Nephron (organoid): ENCODE measurements around the gene SCFD1.
"Not testable (repeated sequence)": the region's sequence is repeated elsewhere in the genome, so short reads cannot be mapped to it uniquely, and the experiment has no call there.

Experiments
- H3K27ac Mint-ChIP-seq, 3 experiments: 2 replicates each; pipeline ENCODE4 v1.8.0; 2020; ENCODE audit warnings: mixed read lengths in 3 of 3, mild to moderate bottlenecking in 2 of 3, moderate library complexity in 1 of 3
- H3K27me3 Mint-ChIP-seq: 2 replicates; pipeline ENCODE4 v1.8.0; 2021; ENCODE audit warnings: low read depth, mild to moderate bottlenecking, moderate library complexity, mixed read lengths
- H3K36me3 Mint-ChIP-seq: 2 replicates; pipeline ENCODE4 v1.8.0; 2020; ENCODE audit warnings: low read depth, mixed read lengths
- H3K4me1 Mint-ChIP-seq: 2 replicates; pipeline ENCODE4 v1.8.0; 2020; ENCODE audit warnings: mixed read lengths
- H3K4me3 Mint-ChIP-seq, 3 experiments: 2 replicates each; pipeline ENCODE4 v1.8.0; 2020; ENCODE audit warnings: mild to moderate bottlenecking in 3 of 3, mixed read lengths in 3 of 3, moderate library complexity in 2 of 3
- H3K9me3 Mint-ChIP-seq: 2 replicates; pipeline ENCODE4 v1.8.0; 2020; ENCODE audit warnings: mixed read lengths
- TF ChIP-seq, protein P1 (sequence below), 3 experiments: fragments of 200-600 bp; sonication (generic); IDR thresholded peaks; one replicate each; pipeline ENCODE4 v1.5.0; 2021; ENCODE audit warnings: antibody characterized with exemption in 3 of 3; ENCODE audit not compliant: unreplicated experiment in 3 of 3

The SCFD1 gene, protein sequence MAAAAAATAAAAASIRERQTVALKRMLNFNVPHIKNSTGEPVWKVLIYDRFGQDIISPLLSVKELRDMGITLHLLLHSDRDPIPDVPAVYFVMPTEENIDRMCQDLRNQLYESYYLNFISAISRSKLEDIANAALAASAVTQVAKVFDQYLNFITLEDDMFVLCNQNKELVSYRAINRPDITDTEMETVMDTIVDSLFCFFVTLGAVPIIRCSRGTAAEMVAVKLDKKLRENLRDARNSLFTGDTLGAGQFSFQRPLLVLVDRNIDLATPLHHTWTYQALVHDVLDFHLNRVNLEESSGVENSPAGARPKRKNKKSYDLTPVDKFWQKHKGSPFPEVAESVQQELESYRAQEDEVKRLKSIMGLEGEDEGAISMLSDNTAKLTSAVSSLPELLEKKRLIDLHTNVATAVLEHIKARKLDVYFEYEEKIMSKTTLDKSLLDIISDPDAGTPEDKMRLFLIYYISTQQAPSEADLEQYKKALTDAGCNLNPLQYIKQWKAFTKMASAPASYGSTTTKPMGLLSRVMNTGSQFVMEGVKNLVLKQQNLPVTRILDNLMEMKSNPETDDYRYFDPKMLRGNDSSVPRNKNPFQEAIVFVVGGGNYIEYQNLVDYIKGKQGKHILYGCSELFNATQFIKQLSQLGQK

GRCh38 chr14:30621940-30622830, at the start of gene SCFD1:
TSS of gene SCFD1 (plus strand) at chr14:30622319. CDS start at chr14:30622339, 20 bp downstream.
- H3K4me1 Mint-ChIP-seq, result peaks cover 30% of the 10 kb centered on the region
- H3K27ac Mint-ChIP-seq, result peak within 1 kb of the TSS; percentile 96 to 99 (median 96)
- peaks cover 12% of the 10 kb centered on the region for H3K36me3 Mint-ChIP-seq
- no peaks in the 10 kb centered on the region for H3K27me3 Mint-ChIP-seq
- no peaks in the 10 kb centered on the region for H3K9me3 Mint-ChIP-seq
- TF ChIP-seq, protein P1, sequence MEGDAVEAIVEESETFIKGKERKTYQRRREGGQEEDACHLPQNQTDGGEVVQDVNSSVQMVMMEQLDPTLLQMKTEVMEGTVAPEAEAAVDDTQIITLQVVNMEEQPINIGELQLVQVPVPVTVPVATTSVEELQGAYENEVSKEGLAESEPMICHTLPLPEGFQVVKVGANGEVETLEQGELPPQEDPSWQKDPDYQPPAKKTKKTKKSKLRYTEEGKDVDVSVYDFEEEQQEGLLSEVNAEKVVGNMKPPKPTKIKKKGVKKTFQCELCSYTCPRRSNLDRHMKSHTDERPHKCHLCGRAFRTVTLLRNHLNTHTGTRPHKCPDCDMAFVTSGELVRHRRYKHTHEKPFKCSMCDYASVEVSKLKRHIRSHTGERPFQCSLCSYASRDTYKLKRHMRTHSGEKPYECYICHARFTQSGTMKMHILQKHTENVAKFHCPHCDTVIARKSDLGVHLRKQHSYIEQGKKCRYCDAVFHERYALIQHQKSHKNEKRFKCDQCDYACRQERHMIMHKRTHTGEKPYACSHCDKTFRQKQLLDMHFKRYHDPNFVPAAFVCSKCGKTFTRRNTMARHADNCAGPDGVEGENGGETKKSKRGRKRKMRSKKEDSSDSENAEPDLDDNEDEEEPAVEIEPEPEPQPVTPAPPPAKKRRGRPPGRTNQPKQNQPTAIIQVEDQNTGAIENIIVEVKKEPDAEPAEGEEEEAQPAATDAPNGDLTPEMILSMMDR (IDR thresholded peaks at IDR 0.05; ENCODE audit: unreplicated experiment in 3 of 3), result no peak
- peak within 1 kb of the TSS; percentile 94 to 98 (median 95) for H3K4me3 Mint-ChIP-seq

- H3K9me3 Mint-ChIP-seq, result peaks cover 5% of the 10 kb centered on the region
- peaks cover 23% of the 10 kb centered on the region for H3K4me1 Mint-ChIP-seq
- H3K4me3 Mint-ChIP-seq, result no peak overlapping the region
- H3K27me3 Mint-ChIP-seq, result no peaks in the 10 kb centered on the region
- H3K27ac Mint-ChIP-seq, result no peak overlapping the region
- peaks cover 47% of the 10 kb centered on the region for H3K36me3 Mint-ChIP-seq
- TF ChIP-seq, protein P1 (IDR thresholded peaks at IDR 0.05; ENCODE audit: unreplicated experiment in 3 of 3), result no peak
These were observed 49.3 kb upstream of the SCFD1 start for GRCh38 chr14:30572771-30573170.

GRCh38 chr14:30573226-30573814, 48.8 kb upstream of the SCFD1 start:
- peaks cover 23% of the 10 kb centered on the region for H3K4me1 Mint-ChIP-seq
- no peak overlapping the region for H3K4me3 Mint-ChIP-seq
- no peaks in the 10 kb centered on the region for H3K27me3 Mint-ChIP-seq
- H3K36me3 Mint-ChIP-seq, result peaks cover 50% of the 10 kb centered on the region
- H3K9me3 Mint-ChIP-seq, result peaks cover 5% of the 10 kb centered on the region
- TF ChIP-seq, protein P1 (IDR thresholded peaks at IDR 0.05; ENCODE audit: unreplicated experiment in 3 of 3), result no peak
- no peak overlapping the region for H3K27ac Mint-ChIP-seq

- TF ChIP-seq, protein P1 (IDR thresholded peaks at IDR 0.05; ENCODE audit: unreplicated experiment in 3 of 3), result no peak
- H3K9me3 Mint-ChIP-seq, result peaks cover 5% of the 10 kb centered on the region
- no peaks in the 10 kb centered on the region for H3K27me3 Mint-ChIP-seq
- H3K36me3 Mint-ChIP-seq, result peaks cover 54% of the 10 kb centered on the region
- H3K4me3 Mint-ChIP-seq, result no peak overlapping the region
- peaks cover 23% of the 10 kb centered on the region for H3K4me1 Mint-ChIP-seq
- H3K27ac Mint-ChIP-seq, result no peak overlapping the region
These were observed 48.2 kb upstream of the SCFD1 start for GRCh38 chr14:30573966-30574365.

DNA sequence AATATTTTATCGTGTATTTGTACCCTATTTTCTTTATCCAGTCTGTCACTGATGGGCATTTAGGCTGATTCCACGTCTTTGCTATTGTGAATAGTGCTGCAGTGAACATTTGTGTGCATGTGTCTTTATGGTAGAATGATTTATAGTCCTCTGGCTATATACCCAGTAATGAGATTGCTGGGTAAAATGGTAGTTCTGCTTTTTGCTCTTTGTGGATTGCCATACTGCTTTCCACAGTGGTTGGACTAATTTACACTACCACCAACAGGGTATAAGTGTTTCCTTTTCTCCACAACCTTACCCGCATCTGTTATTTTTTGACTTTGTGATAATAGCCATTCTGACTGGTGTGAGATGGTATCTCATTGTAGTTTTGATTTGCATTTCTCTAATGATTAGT, 47.3 kb upstream of the SCFD1 start:
- peaks cover 50% of the 10 kb centered on the region for H3K36me3 Mint-ChIP-seq
- H3K4me3 Mint-ChIP-seq, H3K27ac Mint-ChIP-seq, H3K27me3 Mint-ChIP-seq, H3K9me3 Mint-ChIP-seq: not testable (repeated sequence)
- peaks cover 15% of the 10 kb centered on the region for H3K4me1 Mint-ChIP-seq

GRCh38 chr14:30576333-30576732, 45.8 kb upstream of the SCFD1 start:
- not testable (repeated sequence) for H3K4me3 Mint-ChIP-seq, H3K9me3 Mint-ChIP-seq, H3K27me3 Mint-ChIP-seq, H3K4me1 Mint-ChIP-seq, H3K27ac Mint-ChIP-seq
- H3K36me3 Mint-ChIP-seq, result peaks cover 44% of the 10 kb centered on the region
